NCI-H1105 treated with DMSO at 0.1 percent for 48 hours (cell line): ENCODE measurements around the gene PTPRN2.
A peak's percentile ranks its signal among the peaks of the same experiment; 100 is the strongest.
"Not testable (repeated sequence)": the region's sequence is repeated elsewhere in the genome, so short reads cannot be mapped to it uniquely, and the experiment has no call there.

Experiments used
- DNase-seq: peaks from one replicate; lab custom pipeline; 2025; lab: John Stamatoyannopoulos, UW

PTPRN2 gene

DNA sequence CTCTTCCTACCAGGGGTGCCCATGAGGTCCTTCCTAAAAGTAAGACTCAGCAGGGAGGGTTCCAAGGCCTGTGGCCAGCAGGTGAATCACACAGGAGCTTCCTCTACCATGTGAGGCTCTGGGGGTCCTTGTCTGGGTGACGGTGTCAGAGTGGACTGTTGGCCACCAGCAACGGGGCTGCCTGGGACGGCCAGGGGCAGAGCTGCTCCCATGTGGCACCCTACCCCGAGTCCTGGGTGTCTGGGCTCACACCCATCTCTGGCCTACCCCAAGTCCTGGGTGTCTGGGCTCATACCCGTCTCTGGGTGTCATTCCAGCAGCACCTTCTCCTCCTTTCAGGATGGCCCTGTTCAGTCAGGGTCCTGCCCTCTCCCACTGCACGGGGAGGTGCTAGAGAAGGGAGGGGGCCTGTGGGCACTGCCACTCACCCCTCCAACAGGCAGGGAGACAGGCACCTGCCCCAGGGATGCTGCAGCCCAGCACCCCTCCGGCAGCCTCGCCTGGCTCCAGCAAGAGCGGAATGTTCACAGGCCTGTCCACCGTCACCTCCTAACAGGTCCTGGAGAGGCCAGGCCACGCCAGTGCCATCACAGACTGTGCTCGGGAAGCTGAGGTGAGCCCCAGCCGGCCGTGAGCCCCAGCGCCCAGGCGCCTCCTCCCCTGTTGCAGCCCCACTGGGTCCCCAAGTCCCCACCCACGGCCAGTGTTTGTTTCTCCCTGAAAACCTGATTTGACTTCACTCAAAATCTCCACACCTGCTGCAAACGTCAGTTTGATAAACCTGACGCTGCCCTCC, 143.7 kb downstream of the PTPRN2 start:
- DNase-seq: no peak

DNA sequence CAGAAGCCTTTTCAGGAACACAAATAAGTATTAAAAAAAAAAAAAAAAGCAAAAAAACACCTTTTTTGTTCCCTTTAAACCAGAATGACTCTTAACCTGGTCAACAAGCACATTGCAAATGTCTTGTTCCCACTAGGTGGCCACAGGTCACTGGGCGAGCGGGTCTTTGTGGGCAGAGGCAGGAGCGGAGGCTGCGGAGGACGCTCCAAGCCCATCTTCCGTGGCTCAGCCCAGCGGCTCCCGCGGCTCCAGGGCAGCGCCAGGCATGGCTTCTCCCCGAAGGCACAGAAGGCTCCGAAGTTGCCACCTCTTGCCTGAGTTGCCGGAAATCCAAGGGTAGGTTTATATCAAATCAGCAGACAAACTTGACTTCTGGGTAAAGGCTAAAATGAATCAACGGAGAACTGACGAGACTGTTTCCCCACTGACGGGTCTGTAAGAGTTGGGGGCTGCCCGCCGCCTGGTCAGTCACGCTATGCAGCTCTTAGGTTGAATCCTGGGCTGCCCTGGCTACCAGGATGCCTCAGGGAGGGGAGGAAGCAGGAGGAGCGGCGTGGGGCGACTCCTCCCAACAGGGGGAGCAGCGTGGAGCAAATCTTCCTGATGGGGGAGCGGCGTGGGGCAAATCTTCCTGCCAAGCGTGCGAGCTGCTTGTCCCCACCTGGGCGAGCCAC, 144.5 kb downstream of the PTPRN2 start:
- no peak for DNase-seq

DNA sequence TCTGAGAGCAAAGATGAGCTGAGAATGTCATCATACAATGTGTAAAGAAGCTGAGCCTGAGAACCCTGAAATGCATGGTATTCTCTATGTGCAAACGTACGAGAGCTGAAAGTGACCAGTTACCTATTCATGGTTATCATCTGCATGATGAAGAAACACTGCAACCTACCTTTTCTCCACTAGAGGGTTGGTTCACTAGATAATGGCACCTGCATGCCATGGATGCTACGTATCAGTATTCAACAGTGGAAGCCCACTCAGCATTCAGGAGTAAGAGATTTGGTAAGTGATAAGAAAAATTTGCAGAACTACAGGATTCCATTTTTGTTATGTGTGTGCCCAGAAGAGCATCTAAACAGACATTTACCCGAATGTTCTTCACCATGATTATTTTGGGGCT, 145.4 kb downstream of the PTPRN2 start:
- DNase-seq: no peak

DNA sequence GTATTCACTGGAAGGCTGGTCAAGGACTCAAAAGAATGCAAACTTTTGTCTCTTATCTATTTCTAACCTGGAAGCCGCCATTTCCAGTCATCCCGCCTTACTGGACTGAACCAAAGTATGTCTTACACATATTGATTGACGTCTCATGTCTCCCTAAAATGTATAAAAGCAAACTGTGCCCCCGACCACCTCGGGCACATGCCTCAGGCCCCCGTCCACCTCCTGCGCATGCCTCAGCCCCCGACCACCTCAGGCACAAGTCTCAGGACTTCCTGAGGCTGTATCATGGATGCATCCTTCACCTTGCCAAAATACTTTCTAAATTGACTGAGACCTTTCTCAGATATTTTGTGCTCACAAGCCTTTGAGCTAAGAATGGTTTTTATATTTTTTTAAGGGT, 148.6 kb downstream of the PTPRN2 start:
- DNase-seq: no peak

DNA sequence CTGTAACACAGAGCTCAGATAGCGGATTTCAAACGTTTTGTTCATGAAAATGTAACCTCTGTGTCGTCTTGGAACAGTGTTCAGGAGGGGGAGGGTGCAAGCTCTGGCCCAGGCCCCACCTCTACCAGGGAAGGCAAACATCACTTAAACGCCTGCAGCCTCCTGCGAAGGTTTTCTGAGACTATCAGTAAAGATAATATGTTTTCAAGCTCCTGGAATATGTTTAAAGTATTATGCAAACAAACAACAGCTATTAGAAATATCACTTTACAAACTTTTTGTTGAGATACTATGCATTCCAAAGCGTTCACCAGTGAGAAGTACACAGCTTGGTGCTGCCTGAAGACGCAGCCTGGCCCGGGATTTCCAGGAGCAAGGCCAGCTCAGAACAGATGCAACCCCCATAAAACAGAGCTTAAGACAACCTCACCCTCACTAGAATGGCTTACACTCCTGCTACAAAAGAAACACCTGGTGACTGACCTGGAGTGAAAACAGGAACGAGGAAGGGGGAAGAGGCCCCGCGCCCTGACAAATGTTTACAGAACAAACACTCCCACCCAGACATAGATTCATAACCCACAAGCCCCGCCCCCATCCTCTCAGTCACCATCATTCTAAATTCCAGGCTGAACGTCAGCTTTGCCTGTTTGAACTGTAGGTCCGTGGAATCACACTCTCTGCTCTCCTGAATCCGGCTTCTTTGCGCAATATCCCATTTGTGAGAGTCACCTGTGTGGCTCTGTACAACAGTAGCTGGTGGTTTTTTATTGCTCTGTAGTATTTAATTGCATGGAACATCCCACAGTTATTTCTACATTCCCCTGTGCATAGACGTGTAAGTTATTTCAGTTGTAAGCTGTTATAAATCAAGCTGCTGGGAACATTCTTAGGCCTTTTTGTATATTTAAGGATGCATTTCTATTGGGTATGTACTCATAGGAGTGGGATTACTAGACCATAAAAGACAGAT, 155.0 kb downstream of the PTPRN2 start:
- DNase-seq: peak; percentile 94

DNA sequence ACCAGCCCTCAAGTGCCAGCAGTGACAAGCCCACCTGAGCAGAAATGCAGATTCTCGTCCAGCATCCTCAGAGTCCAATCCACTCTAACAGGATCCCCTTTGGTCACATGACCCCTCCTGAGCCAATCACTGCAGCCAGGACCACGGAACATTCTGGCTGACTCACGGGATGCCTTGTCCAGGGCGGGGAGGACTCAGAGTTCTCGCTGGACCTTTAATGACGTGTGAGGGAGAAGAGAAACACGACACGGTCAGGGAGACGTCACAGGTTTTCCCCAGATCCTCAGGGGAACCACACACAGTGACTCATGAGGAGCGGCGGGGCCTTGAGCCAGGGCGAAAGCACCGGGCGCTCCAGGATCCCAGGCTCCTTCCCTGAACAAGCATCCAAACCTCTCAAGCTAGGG, 155.7 kb downstream of the PTPRN2 start:
- DNase-seq: no peak

DNA sequence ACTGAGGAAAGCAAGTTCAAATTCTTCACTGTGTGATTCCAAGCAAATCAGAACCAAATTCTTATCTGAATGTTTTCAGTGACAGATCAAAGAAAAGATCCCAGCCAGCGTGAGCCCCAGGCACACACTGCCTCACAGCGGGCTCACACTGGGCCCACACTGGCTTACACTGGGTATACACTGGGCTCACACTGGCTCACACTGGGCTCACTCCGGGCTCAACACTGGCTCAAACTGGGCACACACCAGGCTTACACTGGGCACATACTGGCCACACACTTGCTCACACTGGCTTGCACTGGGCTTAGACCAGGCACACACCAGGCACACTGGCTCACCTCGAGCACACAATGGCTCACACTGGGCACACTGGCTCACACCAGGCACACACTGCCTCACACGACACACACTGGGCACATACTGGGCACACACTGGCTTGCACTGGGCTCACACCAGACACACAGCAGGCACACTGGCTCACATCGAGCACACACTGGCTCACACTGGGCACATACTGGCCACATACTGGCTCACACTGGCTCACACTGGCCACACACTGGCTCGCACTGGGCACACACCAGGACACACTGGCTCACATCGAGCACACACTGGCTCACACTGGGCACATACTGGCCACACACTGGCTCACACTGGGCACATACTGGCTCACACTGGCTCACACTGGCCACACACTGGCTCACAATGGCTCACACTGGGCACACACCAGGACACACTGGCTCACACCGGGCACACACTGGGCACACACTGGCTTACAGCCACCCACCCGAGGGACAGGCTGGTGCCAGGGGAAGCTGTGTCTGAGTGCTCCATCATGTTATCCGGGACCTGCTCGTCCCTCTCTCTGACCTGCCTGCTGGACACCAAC, 156.3 kb downstream of the PTPRN2 start:
- DNase-seq: no peak

DNA sequence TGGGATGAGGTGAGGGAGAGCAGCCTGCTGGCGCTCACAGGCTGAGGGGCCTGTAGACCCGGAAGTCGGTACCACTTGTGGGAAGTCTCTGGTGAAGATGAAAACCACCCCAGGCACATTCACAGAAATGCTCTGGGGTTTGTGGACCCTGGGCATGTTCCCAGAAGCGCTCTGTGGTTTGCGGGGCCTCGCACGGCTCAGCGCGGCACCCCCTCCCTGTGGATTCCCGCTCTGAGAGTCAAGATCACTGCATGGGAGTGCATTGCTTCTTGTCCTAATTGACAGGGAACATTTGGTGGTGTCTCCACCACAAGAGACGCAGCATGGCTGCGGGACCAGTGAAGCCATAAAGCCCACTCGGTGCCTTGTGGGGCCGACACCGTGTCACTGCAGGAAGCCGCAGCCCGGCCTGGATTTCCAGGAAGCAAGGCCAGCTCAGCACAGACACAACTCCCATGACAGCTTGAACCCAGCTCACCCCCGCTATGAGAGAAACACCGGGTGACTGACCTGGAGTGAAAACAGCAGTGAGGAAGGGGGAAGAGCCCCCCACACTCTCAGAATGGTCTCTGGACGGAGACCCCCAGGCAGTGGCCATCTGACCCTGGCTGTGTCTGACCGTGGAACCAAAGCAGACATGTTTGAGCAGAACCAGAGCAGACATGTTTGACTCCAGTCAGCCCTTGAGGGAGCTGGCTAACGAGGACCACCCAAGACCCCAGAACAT, 157.2 kb downstream of the PTPRN2 start:
- DNase-seq: no peak

DNA sequence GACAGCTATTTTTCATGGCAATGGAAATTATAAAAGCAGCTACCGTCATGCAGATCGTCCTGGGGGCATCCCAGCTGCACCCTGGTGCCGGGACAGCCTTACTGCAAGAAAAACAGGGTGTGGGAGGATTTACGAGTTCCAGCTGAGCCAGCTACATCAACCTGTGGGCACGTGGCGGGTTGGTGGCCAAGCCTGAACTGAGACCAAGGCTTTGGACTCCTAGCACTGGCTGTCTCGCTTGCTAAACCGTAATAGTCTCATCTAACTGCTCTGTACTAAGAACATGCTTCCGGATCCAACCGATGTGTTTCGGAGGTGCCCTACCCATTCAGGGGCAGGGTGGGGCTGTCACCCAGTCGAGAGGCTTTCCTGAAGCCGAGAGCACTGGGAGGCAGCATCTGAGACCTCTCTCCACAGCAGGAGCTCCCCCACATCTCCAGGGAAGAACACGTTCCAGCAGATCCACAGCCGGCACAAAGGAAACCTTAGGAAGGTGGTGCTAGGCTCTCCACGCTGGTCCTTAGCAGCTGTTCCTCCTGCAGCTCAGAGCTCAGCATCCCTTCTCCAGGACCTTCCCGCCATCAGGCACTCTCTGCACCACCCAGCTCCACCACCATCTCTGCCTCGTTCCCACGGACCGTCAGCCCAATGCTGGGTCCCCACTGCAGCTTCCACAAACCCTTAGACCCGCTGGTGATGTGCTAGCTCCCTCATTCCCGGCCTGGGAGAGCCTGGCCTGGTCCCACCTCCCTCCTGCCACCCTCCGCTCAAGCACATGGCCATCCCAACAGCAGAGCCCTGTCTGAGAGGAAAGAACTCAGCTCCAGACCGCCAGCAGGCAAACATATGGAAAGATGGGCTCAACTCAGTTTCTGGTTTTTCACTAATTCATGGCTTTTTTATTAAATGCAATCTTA, 158.5 kb downstream of the PTPRN2 start:
- no peak for DNase-seq

DNA sequence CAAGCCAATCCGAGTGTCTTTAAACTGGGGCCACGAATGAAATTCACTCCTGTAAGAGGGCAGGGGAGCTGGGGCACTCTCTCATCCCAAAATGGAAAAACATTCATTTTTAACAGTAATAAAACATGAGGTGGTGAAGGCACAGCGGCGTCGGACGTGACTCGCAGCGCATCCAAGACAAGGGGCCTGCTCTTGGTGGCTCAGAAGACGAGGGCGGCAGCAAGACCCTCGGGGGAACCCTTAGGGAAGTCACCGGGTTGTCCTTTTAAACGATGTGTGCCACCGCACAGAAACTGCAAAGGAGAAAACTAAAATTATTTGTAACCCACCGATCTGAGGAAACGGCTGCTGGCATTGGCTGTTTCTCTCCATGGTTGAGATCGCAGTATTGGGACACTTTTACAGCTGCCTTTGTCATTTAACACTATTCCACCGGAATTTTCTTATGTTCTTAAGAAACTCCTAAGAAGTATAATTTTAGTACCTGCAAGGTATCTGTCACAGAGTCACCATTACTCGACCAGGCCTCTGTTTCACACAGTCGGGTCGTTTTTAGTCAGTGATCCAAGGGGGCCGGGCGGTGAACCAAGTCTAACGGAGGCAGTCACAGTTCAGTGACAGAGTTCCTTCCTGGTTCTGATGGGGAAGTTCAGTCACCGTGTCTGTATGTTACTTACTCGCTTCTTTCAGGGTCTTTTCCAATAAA, 159.3 kb downstream of the PTPRN2 start:
- DNase-seq: no peak

DNA sequence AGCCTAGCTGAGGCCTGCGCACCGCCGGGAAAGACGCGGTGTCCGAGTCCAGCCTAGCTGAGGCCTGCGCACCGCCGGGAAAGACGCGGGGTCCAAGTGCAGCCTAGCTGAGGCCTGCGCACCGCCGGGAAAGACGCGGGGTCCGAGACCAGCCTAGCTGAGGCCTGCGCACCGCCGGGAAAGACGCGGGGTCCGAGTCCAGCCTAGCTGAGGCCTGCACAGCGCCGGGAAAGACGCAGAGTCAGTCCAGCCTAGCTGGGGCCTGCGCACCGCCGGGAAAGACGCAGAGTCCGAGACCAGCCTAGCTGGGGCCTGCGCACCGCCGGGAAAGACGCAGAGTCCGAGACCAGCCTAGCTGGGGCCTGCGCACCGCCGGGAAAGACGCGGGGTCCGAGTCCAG, 161.9 kb downstream of the PTPRN2 start:
- not testable (repeated sequence) for DNase-seq

DNA sequence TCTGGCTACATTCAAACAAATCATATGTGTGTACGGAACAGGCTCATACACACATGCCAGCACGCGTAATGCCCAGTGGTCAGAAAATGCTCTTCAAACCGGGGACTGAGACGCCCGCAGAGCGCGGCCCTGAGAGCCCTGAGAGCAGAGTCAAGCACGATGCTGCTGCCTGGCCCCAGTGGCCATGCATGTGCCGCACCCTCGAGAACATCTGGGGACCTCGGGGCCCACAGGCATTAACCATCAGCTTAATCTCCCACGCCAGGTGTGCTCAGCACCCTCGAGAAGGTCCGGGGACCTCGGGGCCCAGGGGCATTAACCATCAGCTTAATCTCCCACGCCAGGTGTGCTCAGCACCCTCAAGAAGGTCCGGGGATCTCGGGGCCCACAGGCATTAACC, 163.1 kb downstream of the PTPRN2 start:
- DNase-seq: no peak

DNA sequence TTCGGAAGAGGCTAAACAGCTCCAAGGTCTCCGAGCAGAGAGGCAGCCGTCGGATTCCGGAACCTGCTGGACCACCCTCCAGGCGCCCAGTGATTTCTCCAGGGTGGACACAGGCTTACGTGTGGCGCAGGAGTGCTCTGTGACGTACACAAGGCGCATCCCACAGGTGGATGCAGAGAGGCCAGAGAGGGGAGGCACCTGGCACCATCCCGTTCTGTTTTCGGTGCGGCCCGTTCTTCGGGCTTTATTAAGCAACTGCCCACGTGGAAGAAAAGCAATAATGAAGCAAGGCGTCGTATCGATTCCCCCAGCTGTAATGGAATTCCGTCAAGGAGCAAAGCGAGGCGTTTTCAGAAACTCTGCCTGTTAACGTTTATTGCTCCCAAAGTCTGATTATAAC, 163.6 kb downstream of the PTPRN2 start:
- no peak for DNase-seq

DNA sequence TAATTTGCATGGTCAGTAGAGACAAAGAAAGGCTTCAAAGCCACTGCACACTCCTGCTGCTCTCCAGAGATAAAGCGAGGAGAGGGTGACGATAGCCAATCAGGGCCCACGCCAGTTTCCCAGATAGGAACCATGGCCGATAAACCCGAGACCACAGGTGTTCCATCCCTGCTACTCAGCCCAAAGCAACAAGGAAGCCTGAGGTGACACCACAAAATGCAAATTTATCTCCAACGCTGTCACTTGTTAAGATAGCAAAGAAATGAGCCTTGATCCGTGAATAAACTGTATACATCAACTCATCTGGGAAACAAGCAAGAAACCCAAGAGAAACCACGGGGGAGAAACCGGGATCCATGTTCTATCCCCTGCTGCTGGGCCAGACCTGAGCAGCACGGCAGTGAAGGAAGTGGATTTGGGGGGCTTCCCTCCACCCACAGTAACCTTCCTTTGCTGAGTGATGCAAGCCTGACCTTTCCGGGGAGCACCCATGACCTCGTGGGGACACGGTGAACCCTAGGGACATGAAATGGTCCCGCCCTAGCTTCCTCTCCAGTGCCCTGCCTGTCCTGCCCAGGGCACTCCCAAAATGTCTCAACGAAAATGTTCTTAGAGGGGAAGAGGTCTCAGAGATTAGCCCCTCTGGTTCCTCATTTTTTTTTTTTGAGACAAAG, 164.6 kb downstream of the PTPRN2 start:
- no peak for DNase-seq

DNA sequence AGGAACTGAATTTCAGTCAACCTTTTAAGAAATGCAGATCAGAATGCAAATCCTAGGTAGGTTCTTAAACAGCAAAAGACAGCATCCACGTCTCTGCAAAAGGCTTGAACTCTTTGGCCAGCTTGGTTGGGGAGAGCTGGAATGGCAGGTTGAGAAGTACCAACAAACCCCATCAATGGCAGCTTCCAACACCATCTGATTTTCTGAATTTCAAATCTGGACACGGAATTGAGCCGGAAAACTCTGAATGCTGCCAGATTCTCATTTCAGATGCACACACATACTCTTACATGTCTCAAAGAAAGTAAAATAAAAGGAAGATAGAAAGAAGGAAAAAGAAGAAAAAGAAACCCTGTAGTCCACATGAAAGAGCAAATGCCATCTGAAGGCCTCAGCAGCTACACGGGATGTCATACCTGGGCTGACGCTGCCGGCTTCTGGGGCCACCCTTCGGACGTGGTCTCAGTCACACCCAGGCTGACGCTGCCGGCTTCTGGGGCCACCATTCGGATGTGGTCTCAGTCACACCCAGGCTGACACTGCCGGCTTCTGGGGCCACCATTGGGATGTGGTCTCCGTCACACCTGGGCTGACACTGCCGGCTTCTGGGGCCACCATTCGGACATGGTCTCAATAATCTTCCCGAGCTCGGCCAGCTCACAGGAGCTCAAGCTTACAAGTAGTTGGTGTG, 165.3 kb downstream of the PTPRN2 start:
- DNase-seq: no peak

DNA sequence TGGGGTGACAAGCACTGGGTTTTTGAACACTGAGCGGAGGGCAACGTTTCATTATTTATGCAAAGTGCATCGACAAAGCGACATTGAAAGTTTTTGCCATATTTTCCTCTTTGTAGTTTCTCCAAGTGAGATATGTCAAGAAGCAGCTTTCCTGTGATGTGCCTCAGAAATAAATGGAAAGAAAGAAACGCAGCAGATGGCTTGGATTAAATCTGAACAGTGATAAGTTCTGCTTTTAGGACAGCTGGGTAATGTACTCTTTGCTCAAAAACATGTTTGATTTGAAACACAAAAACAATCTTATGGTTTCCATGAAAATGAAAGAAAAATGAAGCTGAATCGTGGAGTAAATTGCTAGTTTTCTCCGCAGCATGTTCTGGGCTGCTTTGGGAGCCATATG, 166.3 kb downstream of the PTPRN2 start:
- DNase-seq: no peak

DNA sequence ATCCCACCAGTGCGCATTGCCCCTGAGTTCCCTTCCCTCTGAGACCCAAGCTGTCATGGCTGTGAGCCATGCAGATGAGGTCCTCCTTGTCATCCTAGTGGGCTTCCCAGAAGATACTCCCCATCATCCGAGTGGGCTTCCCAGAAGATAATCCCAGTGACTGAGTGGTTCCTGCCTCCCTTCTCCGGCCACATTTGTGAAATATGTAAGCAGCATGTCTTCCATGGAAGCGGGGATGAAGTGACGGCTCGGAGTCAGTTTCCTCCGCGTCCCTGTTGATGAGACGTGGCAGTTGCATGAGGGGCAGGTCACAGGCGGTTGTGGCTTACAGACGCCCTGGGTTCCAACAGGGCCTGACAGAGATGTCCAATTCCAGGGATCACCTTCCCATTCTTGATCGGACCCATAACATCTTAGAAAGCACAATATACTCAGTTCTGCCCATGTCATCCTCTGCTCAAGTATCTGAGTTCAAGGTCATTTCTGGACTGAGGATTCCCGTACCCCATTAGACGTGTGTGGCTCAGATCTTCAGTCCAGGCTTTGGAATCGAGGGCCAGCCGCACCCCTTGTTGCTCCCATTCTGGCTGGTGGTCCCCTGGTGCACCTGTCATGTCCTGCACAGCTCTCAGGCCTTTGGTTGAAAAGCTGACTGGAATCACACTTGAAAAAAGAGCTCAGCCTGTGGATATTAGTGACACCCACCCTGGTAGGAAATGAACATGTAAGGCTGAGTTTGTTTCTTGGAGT, 166.9 kb downstream of the PTPRN2 start:
- no peak for DNase-seq
